GM23338 (cell line): Measurements from ENCODE around the gene HLA-DQB2. TPM values are rescaled to one million over a fixed set of nuclear protein-coding genes. Genes with fewer than 3 reads are reported as not detected.

Source experiments
- ATAC-seq: fragments of 200-7000 bp; cut with Tn5 transposase; 3 replicates; pipeline ENCODE4 v1.9.1; 2020
- DNase-seq: peaks from one replicate; pipeline ENCODE4 v3.0.0-alpha.2; 2015; ENCODE audit warnings: low spot score
- H2AFZ ChIP-seq: fragments of 200-600 bp; sonication (generic); 2 replicates; pipeline ENCODE4 v1.8.0; 2016; ENCODE audit warnings: antibody characterized with exemption, mild to moderate bottlenecking, moderate library complexity
- H3F3A ChIP-seq: fragments of 200-600 bp; sonication (generic); replicated peaks from 2 replicates; pipeline ENCODE4 v1.8.0; 2017; ENCODE audit warnings: antibody characterized with exemption, mixed run types, low read depth
- H3K27ac ChIP-seq: fragments of 200-600 bp; sonication (generic); 2 replicates; pipeline ENCODE4 v1.6.1; 2016; ENCODE audit warnings: low read depth
- H3K27me3 ChIP-seq: fragments of 200-600 bp; sonication (generic); 2 replicates; pipeline ENCODE4 v1.8.0; 2016; ENCODE audit warnings: mild to moderate bottlenecking, mixed run types, moderate library complexity; ENCODE audit not compliant: insufficient read depth
- H3K36me3 ChIP-seq: fragments of 200-600 bp; sonication (generic); 2 replicates; pipeline ENCODE4 v1.8.0; 2016; ENCODE audit warnings: mild to moderate bottlenecking; ENCODE audit not compliant: insufficient read depth
- H3K4me1 ChIP-seq: fragments of 200-600 bp; sonication (generic); 2 replicates; pipeline ENCODE4 v1.8.0; 2016; ENCODE audit warnings: mild to moderate bottlenecking, moderate library complexity; ENCODE audit not compliant: insufficient read depth
- H3K4me2 ChIP-seq: fragments of 200-600 bp; sonication (generic); 2 replicates; pipeline ENCODE4 v1.7.1; 2017; ENCODE audit warnings: mixed run types
- H3K4me3 ChIP-seq: fragments of 200-600 bp; sonication (generic); 2 replicates; pipeline ENCODE4 v1.6.1; 2016; ENCODE audit warnings: mixed run types
- H3K79me2 ChIP-seq: fragments of 200-600 bp; sonication (generic); replicated peaks from 2 replicates; pipeline ENCODE4 v1.8.0; 2017; ENCODE audit warnings: mild to moderate bottlenecking; ENCODE audit not compliant: insufficient read depth
- H3K9me2 ChIP-seq: fragments of 200-600 bp; sonication (generic); 2 replicates; pipeline ENCODE4 v1.8.0; 2017; ENCODE audit not compliant: insufficient read depth
- H4K20me1 ChIP-seq: fragments of 200-600 bp; sonication (generic); replicated peaks from 2 replicates; pipeline ENCODE4 v1.8.0; 2017; ENCODE audit warnings: mild to moderate bottlenecking; ENCODE audit not compliant: insufficient read depth
- H3K27ac Mint-ChIP-seq: 2 replicates; pipeline ENCODE4 v1.8.0; 2020; ENCODE audit warnings: inconsistent platforms, mild to moderate bottlenecking, moderate library complexity, mixed read lengths
- H3K27me3 Mint-ChIP-seq: 3 replicates; pipeline ENCODE4 v1.8.0; 2022; ENCODE audit warnings: low read depth, mild to moderate bottlenecking, moderate library complexity, mixed read lengths, inconsistent platforms; ENCODE audit not compliant: insufficient read depth, poor library complexity
- H3K36me3 Mint-ChIP-seq: 3 replicates; pipeline ENCODE4 v1.8.0; 2021; ENCODE audit warnings: low read depth, mild to moderate bottlenecking, inconsistent platforms, moderate library complexity, mixed read lengths
- H3K4me1 Mint-ChIP-seq: 3 replicates; pipeline ENCODE4 v1.8.0; 2020; ENCODE audit warnings: mild to moderate bottlenecking, inconsistent platforms, mixed read lengths
- H3K4me3 Mint-ChIP-seq: 3 replicates; pipeline ENCODE4 v1.8.0; 2021; ENCODE audit warnings: moderate library complexity, mild to moderate bottlenecking, inconsistent platforms, mixed read lengths
- H3K9me3 Mint-ChIP-seq: 3 replicates; pipeline ENCODE4 v1.8.0; 2020; ENCODE audit warnings: moderate library complexity, mild to moderate bottlenecking, inconsistent platforms, mixed read lengths
- CREB1 ChIP-seq: fragments of 250-450 bp; sonication (Bioruptor Pico); IDR thresholded peaks from 2 replicates; pipeline ENCODE4 v1.5.0; 2020; ENCODE audit warnings: low read depth, mild to moderate bottlenecking, moderate library complexity
- EZH2 ChIP-seq: fragments of 200-600 bp; sonication (generic); IDR thresholded peaks from one replicate; pipeline ENCODE4 v1.8.0; 2017; ENCODE audit warnings: antibody characterized with exemption, mild to moderate bottlenecking, low read depth; ENCODE audit not compliant: unreplicated experiment
- EZH2phosphoT487 ChIP-seq: fragments of 200-600 bp; sonication (generic); IDR thresholded peaks from one replicate; pipeline ENCODE4 v1.8.1; 2018; ENCODE audit warnings: antibody characterized with exemption; ENCODE audit not compliant: unreplicated experiment
- JUNB ChIP-seq: IDR thresholded peaks from one replicate; pipeline ENCODE4 v1.6.1; 2016; ENCODE audit warnings: antibody characterized with exemption; ENCODE audit not compliant: unreplicated experiment
- NANOG ChIP-seq: IDR thresholded peaks from 2 replicates; pipeline ENCODE4 v1.6.1; 2016; ENCODE audit warnings: antibody characterized with exemption, borderline replicate concordance
- POLR2AphosphoS5 ChIP-seq: IDR thresholded peaks from 2 replicates; pipeline ENCODE4 v1.6.1; 2016; ENCODE audit warnings: antibody characterized with exemption, low read depth
- STAT1 ChIP-seq: IDR thresholded peaks from one replicate; pipeline ENCODE4 v1.6.1; 2016; ENCODE audit warnings: antibody characterized with exemption; ENCODE audit not compliant: unreplicated experiment
- ZNF114 ChIP-seq: fragments of 250-450 bp; sonication (Bioruptor Pico); IDR thresholded peaks from 2 replicates; pipeline ENCODE4 v1.5.0; 2020; ENCODE audit warnings: mild to moderate bottlenecking, moderate library complexity
- ZNF331 ChIP-seq: fragments of 250-450 bp; sonication (Bioruptor Pico); IDR thresholded peaks from 2 replicates; pipeline ENCODE4 v1.5.0; 2020; ENCODE audit warnings: low read depth, mild to moderate bottlenecking, moderate library complexity
- polyA plus RNA-seq: library from polyadenylated mRNA; unstranded; fragments of >200 nt; fragmentation: Nextera tagmentation; extraction: Ambion mirVana; gene quantifications from 2 replicates; pipeline ENCODE4 v1.2.1, GENCODE V29; 2016
- total RNA-seq: library from RNA; depleted of rRNA; stranded (reverse); fragments of >200 nt; shearing (Covaris generic); gene quantifications from 2 replicates; pipeline ENCODE4 v1.2.3, GENCODE V29; 2014
- TF ChIP-seq, protein P1 (sequence below), 2 experiments: fragments of 200-600 bp in 1 of 2; sonication (generic) in 1 of 2; conservative IDR thresholded peaks; 2 replicates each; pipeline versions ENCODE4 v1.5.1 to v1.6.1; 2016 to 2017; ENCODE audit warnings: antibody characterized with exemption in 2 of 2, low read depth in 2 of 2, mild to moderate bottlenecking in 2 of 2, moderate library complexity in 1 of 2
- TF ChIP-seq, protein P2 (sequence below): IDR thresholded peaks from 2 replicates; pipeline ENCODE4 v1.6.1; 2016; ENCODE audit warnings: antibody characterized with exemption
- TF ChIP-seq, protein P3 (sequence below): fragments of 250-450 bp; sonication (Bioruptor Pico); IDR thresholded peaks from 2 replicates; pipeline ENCODE4 v1.5.0; 2020; ENCODE audit warnings: mild to moderate bottlenecking, moderate library complexity
- TF ChIP-seq, protein P4 (sequence below): IDR thresholded peaks from one replicate; pipeline ENCODE4 v1.6.1; 2018; ENCODE audit warnings: antibody characterized with exemption; ENCODE audit not compliant: unreplicated experiment

HLA-DQB2 gene
- total and polyA plus RNA-seq, 2 experiments from 2014 or later: not detected

DNA sequence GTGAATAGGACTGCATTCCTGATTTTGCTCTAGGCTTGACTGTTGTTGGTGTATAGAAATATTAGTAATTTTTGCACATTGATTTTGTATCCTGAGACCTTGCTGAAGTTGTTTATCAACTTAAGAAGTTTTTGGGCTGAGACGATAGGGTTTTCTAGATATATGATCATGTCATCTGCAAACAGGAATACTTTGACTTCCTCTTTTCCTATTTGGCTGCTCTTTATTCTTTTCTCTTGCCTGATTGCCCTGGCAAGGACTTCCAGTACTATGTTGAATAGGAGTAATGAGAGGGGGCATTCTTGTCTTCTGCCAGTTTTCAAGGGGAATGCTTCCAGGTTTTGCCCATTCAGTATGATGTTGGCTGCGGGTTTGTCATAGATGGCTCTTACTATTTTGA is 40.1 kb upstream of the HLA-DQB2 start:
- Histone ChIP-seq H2AFZ (no peak overlapping the region), H3K79me2 (no peaks in the 10 kb centered on the region), H3F3A (no peaks in the 10 kb centered on the region), H3K36me3 (no peaks in the 10 kb centered on the region), H3K27ac (no peak overlapping the region), H3K9me2 (no peaks in the 10 kb centered on the region; the same call in 1 of the 2 replicates), H4K20me1 (no peaks in the 10 kb centered on the region), H3K4me1 (no peaks in the 10 kb centered on the region; the same call in 1 of the 2 replicates), H3K27me3 (no peaks in the 10 kb centered on the region), H3K4me3 (no peak overlapping the region), H3K4me2 (no peak overlapping the region)
- ATAC-seq (no peak), DNase-seq (no peak)
- Mint-ChIP-seq H3K27me3 (peaks cover 10% of the 10 kb centered on the region), H3K4me1 (peaks cover 5% of the 10 kb centered on the region; the same call in 2 of the 3 replicates), H3K36me3 (peaks cover 3% of the 10 kb centered on the region; the same call in 2 of the 3 replicates), H3K27ac (no peak overlapping the region), H3K9me3 (peaks cover 9% of the 10 kb centered on the region), H3K4me3 (no peak overlapping the region)
- TF ChIP-seq JUNB (no peak), EZH2phosphoT487 (no peak), NANOG (no peak), ZNF114 (CRISPR knock-in tag) (no peak), ZNF331 (CRISPR knock-in tag) (no peak), EZH2 (no peak), CREB1 (no peak), STAT1 (no peak), POLR2AphosphoS5 (no peak)
- TF ChIP-seq, protein P1, sequence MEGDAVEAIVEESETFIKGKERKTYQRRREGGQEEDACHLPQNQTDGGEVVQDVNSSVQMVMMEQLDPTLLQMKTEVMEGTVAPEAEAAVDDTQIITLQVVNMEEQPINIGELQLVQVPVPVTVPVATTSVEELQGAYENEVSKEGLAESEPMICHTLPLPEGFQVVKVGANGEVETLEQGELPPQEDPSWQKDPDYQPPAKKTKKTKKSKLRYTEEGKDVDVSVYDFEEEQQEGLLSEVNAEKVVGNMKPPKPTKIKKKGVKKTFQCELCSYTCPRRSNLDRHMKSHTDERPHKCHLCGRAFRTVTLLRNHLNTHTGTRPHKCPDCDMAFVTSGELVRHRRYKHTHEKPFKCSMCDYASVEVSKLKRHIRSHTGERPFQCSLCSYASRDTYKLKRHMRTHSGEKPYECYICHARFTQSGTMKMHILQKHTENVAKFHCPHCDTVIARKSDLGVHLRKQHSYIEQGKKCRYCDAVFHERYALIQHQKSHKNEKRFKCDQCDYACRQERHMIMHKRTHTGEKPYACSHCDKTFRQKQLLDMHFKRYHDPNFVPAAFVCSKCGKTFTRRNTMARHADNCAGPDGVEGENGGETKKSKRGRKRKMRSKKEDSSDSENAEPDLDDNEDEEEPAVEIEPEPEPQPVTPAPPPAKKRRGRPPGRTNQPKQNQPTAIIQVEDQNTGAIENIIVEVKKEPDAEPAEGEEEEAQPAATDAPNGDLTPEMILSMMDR (conservative IDR thresholded peaks at IDR 0.05; ENCODE audit: low read depth in 2 of 2): no peak
- TF ChIP-seq, protein P2, sequence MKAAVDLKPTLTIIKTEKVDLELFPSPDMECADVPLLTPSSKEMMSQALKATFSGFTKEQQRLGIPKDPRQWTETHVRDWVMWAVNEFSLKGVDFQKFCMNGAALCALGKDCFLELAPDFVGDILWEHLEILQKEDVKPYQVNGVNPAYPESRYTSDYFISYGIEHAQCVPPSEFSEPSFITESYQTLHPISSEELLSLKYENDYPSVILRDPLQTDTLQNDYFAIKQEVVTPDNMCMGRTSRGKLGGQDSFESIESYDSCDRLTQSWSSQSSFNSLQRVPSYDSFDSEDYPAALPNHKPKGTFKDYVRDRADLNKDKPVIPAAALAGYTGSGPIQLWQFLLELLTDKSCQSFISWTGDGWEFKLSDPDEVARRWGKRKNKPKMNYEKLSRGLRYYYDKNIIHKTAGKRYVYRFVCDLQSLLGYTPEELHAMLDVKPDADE: no peak
- TF ChIP-seq, protein P3, sequence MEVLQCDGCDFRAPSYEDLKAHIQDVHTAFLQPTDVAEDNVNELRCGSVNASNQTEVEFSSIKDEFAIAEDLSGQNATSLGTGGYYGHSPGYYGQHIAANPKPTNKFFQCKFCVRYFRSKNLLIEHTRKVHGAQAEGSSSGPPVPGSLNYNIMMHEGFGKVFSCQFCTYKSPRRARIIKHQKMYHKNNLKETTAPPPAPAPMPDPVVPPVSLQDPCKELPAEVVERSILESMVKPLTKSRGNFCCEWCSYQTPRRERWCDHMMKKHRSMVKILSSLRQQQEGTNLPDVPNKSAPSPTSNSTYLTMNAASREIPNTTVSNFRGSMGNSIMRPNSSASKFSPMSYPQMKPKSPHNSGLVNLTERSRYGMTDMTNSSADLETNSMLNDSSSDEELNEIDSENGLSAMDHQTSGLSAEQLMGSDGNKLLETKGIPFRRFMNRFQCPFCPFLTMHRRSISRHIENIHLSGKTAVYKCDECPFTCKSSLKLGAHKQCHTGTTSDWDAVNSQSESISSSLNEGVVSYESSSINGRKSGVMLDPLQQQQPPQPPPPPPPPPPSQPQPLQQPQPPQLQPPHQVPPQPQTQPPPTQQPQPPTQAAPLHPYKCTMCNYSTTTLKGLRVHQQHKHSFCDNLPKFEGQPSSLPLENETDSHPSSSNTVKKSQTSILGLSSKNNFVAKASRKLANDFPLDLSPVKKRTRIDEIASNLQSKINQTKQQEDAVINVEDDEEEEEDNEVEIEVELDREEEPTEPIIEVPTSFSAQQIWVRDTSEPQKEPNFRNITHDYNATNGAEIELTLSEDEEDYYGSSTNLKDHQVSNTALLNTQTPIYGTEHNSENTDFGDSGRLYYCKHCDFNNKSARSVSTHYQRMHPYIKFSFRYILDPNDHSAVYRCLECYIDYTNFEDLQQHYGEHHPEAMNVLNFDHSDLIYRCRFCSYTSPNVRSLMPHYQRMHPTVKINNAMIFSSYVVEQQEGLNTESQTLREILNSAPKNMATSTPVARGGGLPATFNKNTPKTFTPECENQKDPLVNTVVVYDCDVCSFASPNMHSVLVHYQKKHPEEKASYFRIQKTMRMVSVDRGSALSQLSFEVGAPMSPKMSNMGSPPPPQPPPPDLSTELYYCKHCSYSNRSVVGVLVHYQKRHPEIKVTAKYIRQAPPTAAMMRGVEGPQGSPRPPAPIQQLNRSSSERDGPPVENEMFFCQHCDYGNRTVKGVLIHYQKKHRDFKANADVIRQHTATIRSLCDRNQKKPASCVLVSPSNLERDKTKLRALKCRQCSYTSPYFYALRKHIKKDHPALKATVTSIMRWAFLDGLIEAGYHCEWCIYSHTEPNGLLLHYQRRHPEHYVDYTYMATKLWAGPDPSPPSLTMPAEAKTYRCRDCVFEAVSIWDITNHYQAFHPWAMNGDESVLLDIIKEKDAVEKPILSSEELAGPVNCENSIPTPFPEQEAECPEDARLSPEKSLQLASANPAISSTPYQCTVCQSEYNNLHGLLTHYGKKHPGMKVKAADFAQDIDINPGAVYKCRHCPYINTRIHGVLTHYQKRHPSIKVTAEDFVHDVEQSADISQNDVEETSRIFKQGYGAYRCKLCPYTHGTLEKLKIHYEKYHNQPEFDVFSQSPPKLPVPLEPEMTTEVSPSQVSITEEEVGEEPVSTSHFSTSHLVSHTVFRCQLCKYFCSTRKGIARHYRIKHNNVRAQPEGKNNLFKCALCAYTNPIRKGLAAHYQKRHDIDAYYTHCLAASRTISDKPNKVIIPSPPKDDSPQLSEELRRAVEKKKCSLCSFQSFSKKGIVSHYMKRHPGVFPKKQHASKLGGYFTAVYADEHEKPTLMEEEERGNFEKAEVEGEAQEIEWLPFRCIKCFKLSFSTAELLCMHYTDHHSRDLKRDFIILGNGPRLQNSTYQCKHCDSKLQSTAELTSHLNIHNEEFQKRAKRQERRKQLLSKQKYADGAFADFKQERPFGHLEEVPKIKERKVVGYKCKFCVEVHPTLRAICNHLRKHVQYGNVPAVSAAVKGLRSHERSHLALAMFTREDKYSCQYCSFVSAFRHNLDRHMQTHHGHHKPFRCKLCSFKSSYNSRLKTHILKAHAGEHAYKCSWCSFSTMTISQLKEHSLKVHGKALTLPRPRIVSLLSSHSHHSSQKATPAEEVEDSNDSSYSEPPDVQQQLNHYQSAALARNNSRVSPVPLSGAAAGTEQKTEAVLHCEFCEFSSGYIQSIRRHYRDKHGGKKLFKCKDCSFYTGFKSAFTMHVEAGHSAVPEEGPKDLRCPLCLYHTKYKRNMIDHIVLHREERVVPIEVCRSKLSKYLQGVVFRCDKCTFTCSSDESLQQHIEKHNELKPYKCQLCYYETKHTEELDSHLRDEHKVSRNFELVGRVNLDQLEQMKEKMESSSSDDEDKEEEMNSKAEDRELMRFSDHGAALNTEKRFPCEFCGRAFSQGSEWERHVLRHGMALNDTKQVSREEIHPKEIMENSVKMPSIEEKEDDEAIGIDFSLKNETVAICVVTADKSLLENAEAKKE: no peak
- TF ChIP-seq, protein P4, sequence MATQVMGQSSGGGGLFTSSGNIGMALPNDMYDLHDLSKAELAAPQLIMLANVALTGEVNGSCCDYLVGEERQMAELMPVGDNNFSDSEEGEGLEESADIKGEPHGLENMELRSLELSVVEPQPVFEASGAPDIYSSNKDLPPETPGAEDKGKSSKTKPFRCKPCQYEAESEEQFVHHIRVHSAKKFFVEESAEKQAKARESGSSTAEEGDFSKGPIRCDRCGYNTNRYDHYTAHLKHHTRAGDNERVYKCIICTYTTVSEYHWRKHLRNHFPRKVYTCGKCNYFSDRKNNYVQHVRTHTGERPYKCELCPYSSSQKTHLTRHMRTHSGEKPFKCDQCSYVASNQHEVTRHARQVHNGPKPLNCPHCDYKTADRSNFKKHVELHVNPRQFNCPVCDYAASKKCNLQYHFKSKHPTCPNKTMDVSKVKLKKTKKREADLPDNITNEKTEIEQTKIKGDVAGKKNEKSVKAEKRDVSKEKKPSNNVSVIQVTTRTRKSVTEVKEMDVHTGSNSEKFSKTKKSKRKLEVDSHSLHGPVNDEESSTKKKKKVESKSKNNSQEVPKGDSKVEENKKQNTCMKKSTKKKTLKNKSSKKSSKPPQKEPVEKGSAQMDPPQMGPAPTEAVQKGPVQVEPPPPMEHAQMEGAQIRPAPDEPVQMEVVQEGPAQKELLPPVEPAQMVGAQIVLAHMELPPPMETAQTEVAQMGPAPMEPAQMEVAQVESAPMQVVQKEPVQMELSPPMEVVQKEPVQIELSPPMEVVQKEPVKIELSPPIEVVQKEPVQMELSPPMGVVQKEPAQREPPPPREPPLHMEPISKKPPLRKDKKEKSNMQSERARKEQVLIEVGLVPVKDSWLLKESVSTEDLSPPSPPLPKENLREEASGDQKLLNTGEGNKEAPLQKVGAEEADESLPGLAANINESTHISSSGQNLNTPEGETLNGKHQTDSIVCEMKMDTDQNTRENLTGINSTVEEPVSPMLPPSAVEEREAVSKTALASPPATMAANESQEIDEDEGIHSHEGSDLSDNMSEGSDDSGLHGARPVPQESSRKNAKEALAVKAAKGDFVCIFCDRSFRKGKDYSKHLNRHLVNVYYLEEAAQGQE: no peak
